GM12878 (cell line): ENCODE data around the gene ARID5B. TPM values are rescaled to one million over a fixed set of nuclear protein-coding genes. Genes with fewer than 3 reads are reported as not detected.

Experiments used
- ATAC-seq: fragments of 200-7000 bp; cut with Tn5 transposase; 3 replicates; pipeline ENCODE4 v1.9.1; 2020; ENCODE audit warnings: mild to moderate bottlenecking, moderate library complexity
- BruUV-seq: library from RNA; stranded (reverse); fragments of 400-500 nt; replicated peaks from 2 replicates; lab custom pipeline; 2021; lab: Mats Ljungman, UMichigan
- CTCF ChIA-PET: fragments of 300-600 bp; sonication (Branson Sonifier 250); formaldehyde crosslinking; extraction: SDS; loops from one replicate; lab custom pipeline; 2021; ENCODE audit warnings: inconsistent platforms; lab: Yijun Ruan, JAX
- POLR2A ChIA-PET: fragments of 350-600 bp; formaldehyde crosslinking; extraction: SDS; loops from one replicate; lab custom pipeline; 2021; ENCODE audit warnings: inconsistent platforms; lab: Charles Lee
- RAD21 ChIA-PET: fragments of 300-600 bp; sonication (Branson Sonifier 250); formaldehyde crosslinking; loops from one replicate; lab custom pipeline; 2023; ENCODE audit warnings: antibody characterized with exemption; ENCODE audit not compliant: unreplicated experiment; lab: Charles Lee
- SMC1A ChIA-PET: fragments of 300-600 bp; sonication (Branson Sonifier 250); formaldehyde crosslinking; loops from one replicate; lab custom pipeline; 2023; ENCODE audit not compliant: unreplicated experiment, uncharacterized antibody; lab: Charles Lee
- DNase-seq: peaks from one replicate; pipeline ENCODE4 v3.0.0-alpha.2; 2011; ENCODE audit warnings: low read depth, low spot score
- FAIRE-seq: peaks from 3 replicates; lab custom pipeline; 2011; peaks lifted over from hg19 to GRCh38; lab: Jason Lieb, UNC
- H2AFZ ChIP-seq: 2 replicates; pipeline ENCODE4 v1.6.0; 2011; ENCODE audit warnings: low read depth, low read length, control low read depth; ENCODE audit not compliant: control insufficient read depth
- H3K27ac ChIP-seq: 2 replicates; pipeline ENCODE4 v1.5.1; 2011; ENCODE audit warnings: control low read depth; ENCODE audit not compliant: control insufficient read depth, insufficient read depth
- H3K27me3 ChIP-seq, 2 experiments: replicated peaks in 1 of 2; 2 replicates each; pipeline versions ENCODE4 v1.6.0 to v1.6.1; 2011; ENCODE audit warnings: low read length in 1 of 2; ENCODE audit not compliant: control insufficient read depth in 2 of 2, insufficient read depth in 2 of 2
- H3K36me3 ChIP-seq, 2 experiments: 2 replicates each; pipeline ENCODE4 v1.5.1; 2011; ENCODE audit warnings: low read length in 1 of 2; ENCODE audit not compliant: control insufficient read depth in 2 of 2, insufficient read depth in 2 of 2
- H3K4me1 ChIP-seq: 2 replicates; pipeline ENCODE4 v1.6.1; 2011; ENCODE audit warnings: mild to moderate bottlenecking, low read length, moderate library complexity, mixed read lengths; ENCODE audit not compliant: control insufficient read depth, insufficient read depth
- H3K4me2 ChIP-seq: 2 replicates; pipeline ENCODE4 v1.6.0; 2011; ENCODE audit warnings: control low read depth; ENCODE audit not compliant: control insufficient read depth, insufficient read depth
- H3K4me3 ChIP-seq: fragments of 200-600 bp; sonication (generic); 2 replicates; pipeline ENCODE4 v1.5.1; 2016
- H3K79me2 ChIP-seq: 2 replicates; pipeline ENCODE4 v1.6.0; 2011; ENCODE audit warnings: low read length; ENCODE audit not compliant: control insufficient read depth, insufficient read depth
- H3K9ac ChIP-seq: 2 replicates; pipeline ENCODE4 v1.8.0; 2011; ENCODE audit warnings: low read length, control low read depth, mixed read lengths; ENCODE audit not compliant: control insufficient read depth, insufficient read depth
- H3K9me3 ChIP-seq: replicated peaks from 3 replicates; pipeline ENCODE4 v1.5.1; 2011; ENCODE audit warnings: mild to moderate bottlenecking, low read length; ENCODE audit not compliant: control insufficient read depth, insufficient read depth
- H4K20me1 ChIP-seq: 2 replicates; pipeline ENCODE4 v1.6.0; 2011; ENCODE audit not compliant: control insufficient read depth, insufficient read depth
- ATF7 ChIP-seq: fragments of 450-650 bp; IDR thresholded peaks from 2 replicates; pipeline ENCODE4 v1.6.1; 2016; ENCODE audit warnings: low read depth, mild to moderate bottlenecking
- ETV6 ChIP-seq, 2 experiments: fragments of 450-650 bp in 1 of 2; IDR thresholded peaks in 1 of 2; conservative IDR thresholded peaks in 1 of 2; 2 replicates each; pipeline ENCODE4 v1.6.1; 2014; ENCODE audit warnings: antibody characterized with exemption in 1 of 2, borderline replicate concordance in 1 of 2, low read depth in 1 of 2, mild to moderate bottlenecking in 1 of 2, moderate library complexity in 1 of 2
- FOS ChIP-seq: IDR thresholded peaks from 3 replicates; pipeline ENCODE4 v1.6.1; 2011; ENCODE audit warnings: borderline replicate concordance; ENCODE audit not compliant: insufficient read length; ENCODE audit errors: extremely low read depth
- MTA3 ChIP-seq: IDR thresholded peaks from 2 replicates; pipeline ENCODE4 v1.6.1; 2012; ENCODE audit warnings: low read length, inconsistent platforms, borderline replicate concordance
- RUNX3 ChIP-seq: IDR thresholded peaks from 2 replicates; pipeline ENCODE4 v1.6.1; 2012; ENCODE audit warnings: low read length, inconsistent platforms
- TCF7 ChIP-seq: IDR thresholded peaks from 2 replicates; pipeline ENCODE4 v1.6.1; 2014; ENCODE audit warnings: antibody characterized with exemption, borderline replicate concordance
- WRNIP1 ChIP-seq: IDR thresholded peaks from 2 replicates; pipeline ENCODE4 v1.6.1; 2011; ENCODE audit warnings: low read depth, low read length, improper control_type of control experiment, borderline replicate concordance
- WGBS: methylation state at CpG from one replicate; pipeline ENCODE4 v1.1.6; 2016; ENCODE audit warnings: low lambda C conversion rate; ENCODE audit not compliant: insufficient replicate concordance, insufficient coverage; ENCODE audit errors: missing lambda C conversion rate; 5-methylcytosine and 5-hydroxymethylcytosine counted together
- in situ Hi-C: fragments of 300-500 bp; cut with MboI; formaldehyde crosslinking; loops from 9 replicates; pipeline ENCODE4 v1.14.3; 2018; ENCODE audit warnings: mixed read lengths
- intact Hi-C: fragments of 100-400 bp; cut with micrococcal nuclease; formaldehyde crosslinking; loops from one replicate; pipeline ENCODE4 v1.14.2; 2022; ENCODE audit not compliant: unreplicated experiment
- polyA plus RNA-seq, 11 experiments: library from polyadenylated mRNA; depleted of rRNA in 4 of 11; unstranded in 6 of 11; stranded (reverse) in 5 of 11; fragments of >200 nt; fragmentation: Nextera tagmentation in 4 of 11; fragmentation: Illumina TruSeq in 1 of 11; extraction: Ambion mirVana in 4 of 11; extraction: Trizol in 1 of 11; gene quantifications; 1 replicate in 1 of 11; 2 replicates in 10 of 11; pipeline versions ENCODE4 v1.2.1 to v1.2.3, GENCODE V29; 2011 to 2016; ENCODE audit warnings: inconsistent platforms in 2 of 11, missing spikeins in 2 of 11, low read depth in 1 of 11
- total RNA-seq, 4 experiments: library from RNA; depleted of rRNA in 3 of 4; stranded (reverse); fragments of >200 nt in 3 of 4; fragmentation: Illumina TruSeq in 1 of 4; extraction: Trizol in 1 of 4; gene quantifications; 2 replicates each; pipeline versions ENCODE4 v1.2.1 to v1.2.3, GENCODE V29; 2013 to 2021
- TF ChIP-seq, protein P1 (sequence below): fragments of 450-650 bp; formaldehyde crosslinking; IDR thresholded peaks from 2 replicates; pipeline ENCODE4 v1.4.0; 2022; ENCODE audit warnings: mild to moderate bottlenecking, moderate library complexity
- TF ChIP-seq, protein P2 (sequence below): fragments of 450-650 bp; IDR thresholded peaks from 2 replicates; pipeline ENCODE4 v1.6.1; 2017; ENCODE audit warnings: mild to moderate bottlenecking, moderate library complexity
- TF ChIP-seq, protein P3 (sequence below): IDR thresholded peaks from 2 replicates; pipeline ENCODE4 v1.6.1; 2011; ENCODE audit warnings: borderline replicate concordance, low read depth, mild to moderate bottlenecking, moderate library complexity, low read length; ENCODE audit not compliant: insufficient read depth, poor library complexity, severe bottlenecking

ARID5B gene
- total and polyA plus RNA-seq, 10 of the 15 experiments (the other 5 are each of a cell fraction or from before 2014, with no cell fraction given): 2.7 to 8.5 (median 6.1) TPM

DNA sequence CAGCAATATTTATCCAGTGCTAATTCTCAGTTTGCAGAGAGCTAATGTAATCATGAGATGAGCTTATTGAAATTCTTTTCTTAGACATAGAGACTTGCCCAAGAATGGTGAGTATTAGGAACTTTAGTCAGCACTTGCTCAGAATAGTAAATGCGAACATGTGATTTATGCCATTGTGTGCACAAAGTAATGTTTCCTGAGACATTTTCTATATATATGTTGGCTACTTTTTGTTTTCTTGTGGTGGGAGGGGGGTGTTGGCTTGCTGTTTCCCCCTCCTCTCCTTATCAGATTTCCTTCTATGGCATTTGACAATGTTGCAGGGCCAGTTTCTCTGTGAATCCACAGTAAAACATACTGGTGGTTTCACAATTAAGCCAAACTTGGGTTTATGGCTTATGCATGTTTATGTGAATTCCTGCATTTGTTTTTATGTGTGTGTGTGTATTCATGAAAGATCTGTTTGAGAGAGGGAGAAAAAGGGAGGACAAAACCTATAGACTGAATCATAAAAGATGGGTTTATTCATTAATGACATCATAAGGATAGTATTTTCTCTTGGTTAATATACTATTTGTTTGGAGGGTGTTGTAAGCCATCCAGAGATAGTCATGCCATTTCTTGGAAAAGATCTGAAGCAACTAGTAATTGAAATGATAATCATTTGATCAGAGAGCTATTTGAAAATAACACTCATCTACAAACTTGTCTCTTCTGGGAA is 36.3 kb downstream of the ARID5B start:
- H3K36me3 ChIP-seq: peaks cover 0 to 12% of the 10 kb centered on the region in 2 experiments; a peak in 1 of 4 replicates
- POLR2A ChIA-PET: interaction anchor here (2.8 kb wide), 1 partner anchor 11 kb away, joined by 16 read pairs; no protein-coding TSS in a partner anchor
- peak; percentile 21; the same call in 2 of the 3 replicates for ATAC-seq
- in situ Hi-C loops: no loop called here
- H3K27ac ChIP-seq: peak overlapping the region; percentile 71; the same call in 1 of the 2 replicates
- H3K9ac ChIP-seq: peak overlapping the region; percentile 26; the same call in 1 of the 2 replicates
- SMC1A ChIA-PET: interaction anchor here (0.9 to 1.7 kb wide), 10 partner anchors 32 to 172 kb away, joined by 3 to 5 read pairs (median 3); no protein-coding TSS in a partner anchor
- H4K20me1 ChIP-seq: no peaks in the 10 kb centered on the region
- H3K4me3 ChIP-seq: no peak overlapping the region
- CTCF ChIA-PET: interaction anchor here (0.9 to 1.0 kb wide), 2 partner anchors 8 to 50 kb away, joined by 3 read pairs; no protein-coding TSS in a partner anchor
- DNase-seq: no peak
- no peak for FAIRE-seq
- 72% methylated on average over 1 of the region's 1 CpG for WGBS
- H3K4me2 ChIP-seq: peak overlapping the region; percentile 57
- peaks cover 44% of the 10 kb centered on the region for H3K4me1 ChIP-seq
- no TSS peak for BruUV-seq
- RAD21 ChIA-PET: interaction anchor here (0.6 to 9.0 kb wide), 5 partner anchors 26 to 112 kb away, joined by 3 to 68 read pairs (median 3); partner anchors contain the start of gene ARID5B
- intact Hi-C loops: no loop called here
- H3K79me2 ChIP-seq: peaks cover 48% of the 10 kb centered on the region
- peaks cover 4% of the 10 kb centered on the region; the same call in 1 of the 3 replicates for H3K9me3 ChIP-seq
- H3K27me3 ChIP-seq: no peaks in the 10 kb centered on the region
- H2AFZ ChIP-seq: peak overlapping the region; percentile 41; the same call in 1 of the 2 replicates
- peak; percentile 53; the same call in 1 of the 2 replicates for TF ChIP-seq ATF7
- TF ChIP-seq, protein P1, sequence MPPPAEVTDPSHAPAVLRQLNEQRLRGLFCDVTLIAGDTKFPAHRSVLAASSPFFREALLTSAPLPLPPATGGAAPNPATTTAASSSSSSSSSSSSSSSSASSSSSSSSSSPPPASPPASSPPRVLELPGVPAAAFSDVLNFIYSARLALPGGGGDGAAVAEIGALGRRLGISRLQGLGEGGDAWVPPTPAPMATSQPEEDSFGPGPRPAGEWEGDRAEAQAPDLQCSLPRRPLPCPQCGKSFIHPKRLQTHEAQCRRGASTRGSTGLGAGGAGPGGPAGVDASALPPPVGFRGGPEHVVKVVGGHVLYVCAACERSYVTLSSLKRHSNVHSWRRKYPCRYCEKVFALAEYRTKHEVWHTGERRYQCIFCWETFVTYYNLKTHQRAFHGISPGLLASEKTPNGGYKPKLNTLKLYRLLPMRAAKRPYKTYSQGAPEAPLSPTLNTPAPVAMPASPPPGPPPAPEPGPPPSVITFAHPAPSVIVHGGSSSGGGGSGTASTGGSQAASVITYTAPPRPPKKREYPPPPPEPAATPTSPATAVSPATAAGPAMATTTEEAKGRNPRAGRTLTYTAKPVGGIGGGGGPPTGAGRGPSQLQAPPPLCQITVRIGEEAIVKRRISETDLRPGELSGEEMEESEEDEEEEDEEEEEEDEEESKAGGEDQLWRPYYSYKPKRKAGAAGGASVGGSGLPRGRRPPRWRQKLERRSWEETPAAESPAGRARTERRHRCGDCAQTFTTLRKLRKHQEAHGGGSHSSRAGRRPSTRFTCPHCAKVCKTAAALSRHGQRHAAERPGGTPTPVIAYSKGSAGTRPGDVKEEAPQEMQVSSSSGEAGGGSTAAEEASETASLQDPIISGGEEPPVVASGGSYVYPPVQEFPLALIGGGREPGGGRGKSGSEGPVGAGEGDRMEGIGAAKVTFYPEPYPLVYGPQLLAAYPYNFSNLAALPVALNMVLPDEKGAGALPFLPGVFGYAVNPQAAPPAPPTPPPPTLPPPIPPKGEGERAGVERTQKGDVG: no peak
- TF ChIP-seq RUNX3: peak; percentile 24; the same call in 1 of the 2 replicates
- TF ChIP-seq FOS: no peak
- TF ChIP-seq, protein P2, sequence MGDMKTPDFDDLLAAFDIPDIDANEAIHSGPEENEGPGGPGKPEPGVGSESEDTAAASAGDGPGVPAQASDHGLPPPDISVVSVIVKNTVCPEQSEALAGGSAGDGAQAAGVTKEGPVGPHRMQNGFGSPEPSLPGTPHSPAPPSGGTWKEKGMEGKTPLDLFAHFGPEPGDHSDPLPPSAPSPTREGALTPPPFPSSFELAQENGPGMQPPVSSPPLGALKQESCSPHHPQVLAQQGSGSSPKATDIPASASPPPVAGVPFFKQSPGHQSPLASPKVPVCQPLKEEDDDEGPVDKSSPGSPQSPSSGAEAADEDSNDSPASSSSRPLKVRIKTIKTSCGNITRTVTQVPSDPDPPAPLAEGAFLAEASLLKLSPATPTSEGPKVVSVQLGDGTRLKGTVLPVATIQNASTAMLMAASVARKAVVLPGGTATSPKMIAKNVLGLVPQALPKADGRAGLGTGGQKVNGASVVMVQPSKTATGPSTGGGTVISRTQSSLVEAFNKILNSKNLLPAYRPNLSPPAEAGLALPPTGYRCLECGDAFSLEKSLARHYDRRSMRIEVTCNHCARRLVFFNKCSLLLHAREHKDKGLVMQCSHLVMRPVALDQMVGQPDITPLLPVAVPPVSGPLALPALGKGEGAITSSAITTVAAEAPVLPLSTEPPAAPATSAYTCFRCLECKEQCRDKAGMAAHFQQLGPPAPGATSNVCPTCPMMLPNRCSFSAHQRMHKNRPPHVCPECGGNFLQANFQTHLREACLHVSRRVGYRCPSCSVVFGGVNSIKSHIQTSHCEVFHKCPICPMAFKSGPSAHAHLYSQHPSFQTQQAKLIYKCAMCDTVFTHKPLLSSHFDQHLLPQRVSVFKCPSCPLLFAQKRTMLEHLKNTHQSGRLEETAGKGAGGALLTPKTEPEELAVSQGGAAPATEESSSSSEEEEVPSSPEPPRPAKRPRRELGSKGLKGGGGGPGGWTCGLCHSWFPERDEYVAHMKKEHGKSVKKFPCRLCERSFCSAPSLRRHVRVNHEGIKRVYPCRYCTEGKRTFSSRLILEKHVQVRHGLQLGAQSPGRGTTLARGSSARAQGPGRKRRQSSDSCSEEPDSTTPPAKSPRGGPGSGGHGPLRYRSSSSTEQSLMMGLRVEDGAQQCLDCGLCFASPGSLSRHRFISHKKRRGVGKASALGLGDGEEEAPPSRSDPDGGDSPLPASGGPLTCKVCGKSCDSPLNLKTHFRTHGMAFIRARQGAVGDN: 0 out of 2 replicates have a peak, but pooled peaks have one; percentile 5
- TF ChIP-seq, protein P3, sequence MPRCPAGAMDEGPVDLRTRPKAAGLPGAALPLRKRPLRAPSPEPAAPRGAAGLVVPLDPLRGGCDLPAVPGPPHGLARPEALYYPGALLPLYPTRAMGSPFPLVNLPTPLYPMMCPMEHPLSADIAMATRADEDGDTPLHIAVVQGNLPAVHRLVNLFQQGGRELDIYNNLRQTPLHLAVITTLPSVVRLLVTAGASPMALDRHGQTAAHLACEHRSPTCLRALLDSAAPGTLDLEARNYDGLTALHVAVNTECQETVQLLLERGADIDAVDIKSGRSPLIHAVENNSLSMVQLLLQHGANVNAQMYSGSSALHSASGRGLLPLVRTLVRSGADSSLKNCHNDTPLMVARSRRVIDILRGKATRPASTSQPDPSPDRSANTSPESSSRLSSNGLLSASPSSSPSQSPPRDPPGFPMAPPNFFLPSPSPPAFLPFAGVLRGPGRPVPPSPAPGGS: peak; percentile 40
- TF ChIP-seq WRNIP1: no peak
- no peak for TF ChIP-seq TCF7
- no peak for TF ChIP-seq MTA3
- TF ChIP-seq ETV6 (conservative IDR thresholded peaks at IDR 0.05 in 1 of 2, IDR thresholded peaks at IDR 0.05 in 1 of 2; ENCODE audit: borderline replicate concordance in 1 of 2, low read depth in 1 of 2): no peak
